ENCODE data around the gene WFIKKN1. TPM values are rescaled to one million over a fixed set of nuclear protein-coding genes. Genes with fewer than 3 reads are reported as not detected.

Gene WFIKKN1
- total and polyA plus RNA-seq, 2 experiments from 2014 or later = 3.5 to 6.8 TPM

DNA sequence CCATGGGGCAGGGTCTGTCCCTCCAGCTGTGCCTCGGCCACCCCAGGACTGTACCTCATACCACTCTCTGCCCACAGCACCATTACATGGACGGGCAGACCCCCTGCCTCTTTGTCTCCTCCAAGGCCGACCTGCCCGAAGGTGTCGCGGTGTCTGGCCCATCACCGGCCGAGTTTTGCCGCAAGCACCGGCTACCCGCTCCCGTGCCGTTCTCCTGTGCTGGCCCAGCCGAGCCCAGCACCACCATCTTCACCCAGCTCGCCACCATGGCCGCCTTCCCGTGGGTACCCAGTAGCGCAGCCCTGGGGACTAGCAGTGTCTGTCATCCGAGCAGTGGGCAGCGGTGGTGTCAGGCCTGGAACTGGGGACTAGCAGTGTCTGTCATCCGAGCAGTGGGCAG, 42.1 kb downstream of the WFIKKN1 start:
- H3K4me3 ChIP-seq = no peak overlapping the region
- H3K4me2 ChIP-seq = no peak overlapping the region
- no peaks in the 10 kb centered on the region for H3K9me2 ChIP-seq (ENCODE audit: insufficient read depth)
- no peak overlapping the region for H3K27ac Mint-ChIP-seq
- H3K79me2 ChIP-seq (replicated peaks; ENCODE audit: insufficient read depth) = peaks cover 16% of the 10 kb centered on the region
- no peaks in the 10 kb centered on the region for H3K27me3 ChIP-seq (ENCODE audit: insufficient read depth)
- no peak overlapping the region for H3K4me3 Mint-ChIP-seq
- H3K4me1 ChIP-seq (ENCODE audit: insufficient read depth) = peaks cover 11% of the 10 kb centered on the region; the same call in 1 of the 2 replicates
- H3K36me3 Mint-ChIP-seq (ENCODE audit: low read depth) = peaks cover 21% of the 10 kb centered on the region
- peaks cover 11% of the 10 kb centered on the region; the same call in 1 of the 2 replicates for H3K36me3 ChIP-seq (ENCODE audit: insufficient read depth)
- H3K4me1 Mint-ChIP-seq = peaks cover 12% of the 10 kb centered on the region; the same call in 2 of the 3 replicates
- TF ChIP-seq, protein P1, sequence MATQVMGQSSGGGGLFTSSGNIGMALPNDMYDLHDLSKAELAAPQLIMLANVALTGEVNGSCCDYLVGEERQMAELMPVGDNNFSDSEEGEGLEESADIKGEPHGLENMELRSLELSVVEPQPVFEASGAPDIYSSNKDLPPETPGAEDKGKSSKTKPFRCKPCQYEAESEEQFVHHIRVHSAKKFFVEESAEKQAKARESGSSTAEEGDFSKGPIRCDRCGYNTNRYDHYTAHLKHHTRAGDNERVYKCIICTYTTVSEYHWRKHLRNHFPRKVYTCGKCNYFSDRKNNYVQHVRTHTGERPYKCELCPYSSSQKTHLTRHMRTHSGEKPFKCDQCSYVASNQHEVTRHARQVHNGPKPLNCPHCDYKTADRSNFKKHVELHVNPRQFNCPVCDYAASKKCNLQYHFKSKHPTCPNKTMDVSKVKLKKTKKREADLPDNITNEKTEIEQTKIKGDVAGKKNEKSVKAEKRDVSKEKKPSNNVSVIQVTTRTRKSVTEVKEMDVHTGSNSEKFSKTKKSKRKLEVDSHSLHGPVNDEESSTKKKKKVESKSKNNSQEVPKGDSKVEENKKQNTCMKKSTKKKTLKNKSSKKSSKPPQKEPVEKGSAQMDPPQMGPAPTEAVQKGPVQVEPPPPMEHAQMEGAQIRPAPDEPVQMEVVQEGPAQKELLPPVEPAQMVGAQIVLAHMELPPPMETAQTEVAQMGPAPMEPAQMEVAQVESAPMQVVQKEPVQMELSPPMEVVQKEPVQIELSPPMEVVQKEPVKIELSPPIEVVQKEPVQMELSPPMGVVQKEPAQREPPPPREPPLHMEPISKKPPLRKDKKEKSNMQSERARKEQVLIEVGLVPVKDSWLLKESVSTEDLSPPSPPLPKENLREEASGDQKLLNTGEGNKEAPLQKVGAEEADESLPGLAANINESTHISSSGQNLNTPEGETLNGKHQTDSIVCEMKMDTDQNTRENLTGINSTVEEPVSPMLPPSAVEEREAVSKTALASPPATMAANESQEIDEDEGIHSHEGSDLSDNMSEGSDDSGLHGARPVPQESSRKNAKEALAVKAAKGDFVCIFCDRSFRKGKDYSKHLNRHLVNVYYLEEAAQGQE (IDR thresholded peaks at IDR 0.05; ENCODE audit: unreplicated experiment) = no peak
- TF ChIP-seq CREB1 (CRISPR knock-in tag; IDR thresholded peaks at IDR 0.05; ENCODE audit: low read depth) (no peak), EZH2phosphoT487 (IDR thresholded peaks at IDR 0.05; ENCODE audit: unreplicated experiment) (no peak), ZNF331 (CRISPR knock-in tag; IDR thresholded peaks at IDR 0.05; ENCODE audit: low read depth) (no peak), CTCF (conservative IDR thresholded peaks at IDR 0.05; ENCODE audit: low read depth in 2 of 2) (no peak), JUNB (IDR thresholded peaks at IDR 0.05; ENCODE audit: unreplicated experiment) (no peak), POLR2AphosphoS5 (IDR thresholded peaks at IDR 0.05; ENCODE audit: low read depth) (no peak), ZNF114 (CRISPR knock-in tag; IDR thresholded peaks at IDR 0.05) (no peak), ZNF462 (CRISPR knock-in tag; IDR thresholded peaks at IDR 0.05) (no peak), STAT1 (IDR thresholded peaks at IDR 0.05; ENCODE audit: unreplicated experiment) (no peak), EZH2 (IDR thresholded peaks at IDR 0.05; ENCODE audit: low read depth, unreplicated experiment) (no peak), NANOG (IDR thresholded peaks at IDR 0.05; ENCODE audit: borderline replicate concordance) (no peak)
- TF ChIP-seq, protein P2, sequence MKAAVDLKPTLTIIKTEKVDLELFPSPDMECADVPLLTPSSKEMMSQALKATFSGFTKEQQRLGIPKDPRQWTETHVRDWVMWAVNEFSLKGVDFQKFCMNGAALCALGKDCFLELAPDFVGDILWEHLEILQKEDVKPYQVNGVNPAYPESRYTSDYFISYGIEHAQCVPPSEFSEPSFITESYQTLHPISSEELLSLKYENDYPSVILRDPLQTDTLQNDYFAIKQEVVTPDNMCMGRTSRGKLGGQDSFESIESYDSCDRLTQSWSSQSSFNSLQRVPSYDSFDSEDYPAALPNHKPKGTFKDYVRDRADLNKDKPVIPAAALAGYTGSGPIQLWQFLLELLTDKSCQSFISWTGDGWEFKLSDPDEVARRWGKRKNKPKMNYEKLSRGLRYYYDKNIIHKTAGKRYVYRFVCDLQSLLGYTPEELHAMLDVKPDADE (IDR thresholded peaks at IDR 0.05) = no peak
- H4K20me1 ChIP-seq (replicated peaks; ENCODE audit: insufficient read depth) = peaks cover 3% of the 10 kb centered on the region
- H2AFZ ChIP-seq = no peak overlapping the region
- peaks cover 6% of the 10 kb centered on the region for H3K27me3 Mint-ChIP-seq (ENCODE audit: insufficient read depth, low read depth, poor library complexity)
- no peak for ATAC-seq
- no peak overlapping the region for H3K27ac ChIP-seq (ENCODE audit: low read depth)
- no peak for DNase-seq (ENCODE audit: low spot score)
- no peaks in the 10 kb centered on the region for H3K9me3 Mint-ChIP-seq
- H3F3A ChIP-seq (replicated peaks; ENCODE audit: low read depth) = peaks cover 17% of the 10 kb centered on the region; the same call in 1 of the 2 replicates

Data from GM23338 (cell line).